ENCODE data around the gene GTPBP2. TPM values are rescaled to one million over a fixed set of nuclear protein-coding genes. Genes with fewer than 3 reads are reported as not detected.
A peak's percentile ranks its signal among the peaks of the same experiment; 100 is the strongest.

The GTPBP2 gene
- total RNA-seq, 1 experiment from 2014 or later, result 59.4 TPM

DNA sequence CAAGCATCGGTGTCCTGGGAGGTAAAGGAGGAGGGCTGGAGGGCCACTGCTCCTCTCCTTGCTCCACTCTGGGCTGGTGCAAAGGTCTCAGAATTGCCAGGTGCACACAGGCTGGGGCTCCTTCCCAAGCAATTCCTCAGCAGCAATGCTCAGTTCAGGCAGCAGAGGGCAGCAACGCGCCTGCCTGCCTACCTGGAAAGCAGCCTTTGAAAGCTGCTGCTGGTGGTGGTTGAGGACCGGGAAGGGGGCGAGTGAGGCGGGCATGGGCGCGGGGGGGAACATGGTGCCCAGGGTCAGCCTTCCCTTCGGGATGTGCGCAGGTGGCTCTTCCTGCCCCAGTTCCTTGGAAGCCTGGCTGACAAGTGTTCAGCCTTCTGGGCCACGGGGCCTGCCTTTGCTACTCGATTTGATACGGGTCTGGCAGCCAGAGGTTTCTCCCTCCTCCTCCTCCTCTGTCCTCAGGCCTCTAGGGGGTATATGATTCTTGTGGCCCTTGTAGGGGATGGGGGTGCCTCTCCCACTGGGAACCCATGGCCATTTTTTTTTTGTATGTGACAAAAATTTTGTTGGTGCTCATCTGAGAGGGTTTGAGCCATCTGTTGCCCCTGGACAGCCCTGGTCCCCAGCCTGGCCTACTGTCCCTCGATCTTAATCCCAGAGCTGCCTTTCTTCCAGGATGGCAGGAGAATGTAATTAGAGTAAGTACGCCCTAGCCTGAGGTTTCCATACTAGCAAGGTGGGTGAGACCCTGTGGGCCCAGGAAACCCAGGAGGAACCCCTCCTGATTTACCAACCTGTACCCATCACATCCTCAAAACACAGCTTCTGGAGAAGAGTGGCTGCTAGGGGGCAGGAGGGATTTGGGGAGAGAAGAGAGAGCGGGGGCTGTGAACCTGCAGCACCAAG lies 38.4 kb upstream of the GTPBP2 start:
- no peaks in the 10 kb centered on the region for H3K9me3 ChIP-seq (ENCODE audit: control insufficient read depth, insufficient read depth, low read depth, low read length)
- no peaks in the 10 kb centered on the region for H3K36me3 ChIP-seq (ENCODE audit: control insufficient read depth, insufficient read depth, low read length)
- DNase-seq (ENCODE audit: low read depth, low spot score) (no peak), ATAC-seq (peak; percentile 75)
- H3K4me3 ChIP-seq (ENCODE audit: low read depth in 2 of 2, low read length in 2 of 2), result no peak overlapping the region
- ChIA-PET CTCF (interaction anchor here (0.7 to 2.0 kb wide), 4 partner anchors 38 to 412 kb away, joined by 3 to 10 read pairs (median 4); no protein-coding TSS in a partner anchor), POLR2A (no interaction called here)
- TF ChIP-seq TCF7L2 (IDR thresholded peaks at IDR 0.05; ENCODE audit: low read depth, low read length) (no peak), POLR2AphosphoS5 (IDR thresholded peaks at IDR 0.05; ENCODE audit: low read depth, low read length) (peak; percentile 40; the same call in 1 of the 2 replicates), SIN3A (IDR thresholded peaks at IDR 0.05; ENCODE audit: borderline replicate concordance, insufficient read depth, low read depth, low read length) (no peak)
- TF ChIP-seq, protein P1, sequence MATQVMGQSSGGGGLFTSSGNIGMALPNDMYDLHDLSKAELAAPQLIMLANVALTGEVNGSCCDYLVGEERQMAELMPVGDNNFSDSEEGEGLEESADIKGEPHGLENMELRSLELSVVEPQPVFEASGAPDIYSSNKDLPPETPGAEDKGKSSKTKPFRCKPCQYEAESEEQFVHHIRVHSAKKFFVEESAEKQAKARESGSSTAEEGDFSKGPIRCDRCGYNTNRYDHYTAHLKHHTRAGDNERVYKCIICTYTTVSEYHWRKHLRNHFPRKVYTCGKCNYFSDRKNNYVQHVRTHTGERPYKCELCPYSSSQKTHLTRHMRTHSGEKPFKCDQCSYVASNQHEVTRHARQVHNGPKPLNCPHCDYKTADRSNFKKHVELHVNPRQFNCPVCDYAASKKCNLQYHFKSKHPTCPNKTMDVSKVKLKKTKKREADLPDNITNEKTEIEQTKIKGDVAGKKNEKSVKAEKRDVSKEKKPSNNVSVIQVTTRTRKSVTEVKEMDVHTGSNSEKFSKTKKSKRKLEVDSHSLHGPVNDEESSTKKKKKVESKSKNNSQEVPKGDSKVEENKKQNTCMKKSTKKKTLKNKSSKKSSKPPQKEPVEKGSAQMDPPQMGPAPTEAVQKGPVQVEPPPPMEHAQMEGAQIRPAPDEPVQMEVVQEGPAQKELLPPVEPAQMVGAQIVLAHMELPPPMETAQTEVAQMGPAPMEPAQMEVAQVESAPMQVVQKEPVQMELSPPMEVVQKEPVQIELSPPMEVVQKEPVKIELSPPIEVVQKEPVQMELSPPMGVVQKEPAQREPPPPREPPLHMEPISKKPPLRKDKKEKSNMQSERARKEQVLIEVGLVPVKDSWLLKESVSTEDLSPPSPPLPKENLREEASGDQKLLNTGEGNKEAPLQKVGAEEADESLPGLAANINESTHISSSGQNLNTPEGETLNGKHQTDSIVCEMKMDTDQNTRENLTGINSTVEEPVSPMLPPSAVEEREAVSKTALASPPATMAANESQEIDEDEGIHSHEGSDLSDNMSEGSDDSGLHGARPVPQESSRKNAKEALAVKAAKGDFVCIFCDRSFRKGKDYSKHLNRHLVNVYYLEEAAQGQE (IDR thresholded peaks at IDR 0.05; ENCODE audit: insufficient read depth in 1 of 2, low read depth in 2 of 2, low read length in 1 of 2), result no peak
- TF ChIP-seq, protein P2, sequence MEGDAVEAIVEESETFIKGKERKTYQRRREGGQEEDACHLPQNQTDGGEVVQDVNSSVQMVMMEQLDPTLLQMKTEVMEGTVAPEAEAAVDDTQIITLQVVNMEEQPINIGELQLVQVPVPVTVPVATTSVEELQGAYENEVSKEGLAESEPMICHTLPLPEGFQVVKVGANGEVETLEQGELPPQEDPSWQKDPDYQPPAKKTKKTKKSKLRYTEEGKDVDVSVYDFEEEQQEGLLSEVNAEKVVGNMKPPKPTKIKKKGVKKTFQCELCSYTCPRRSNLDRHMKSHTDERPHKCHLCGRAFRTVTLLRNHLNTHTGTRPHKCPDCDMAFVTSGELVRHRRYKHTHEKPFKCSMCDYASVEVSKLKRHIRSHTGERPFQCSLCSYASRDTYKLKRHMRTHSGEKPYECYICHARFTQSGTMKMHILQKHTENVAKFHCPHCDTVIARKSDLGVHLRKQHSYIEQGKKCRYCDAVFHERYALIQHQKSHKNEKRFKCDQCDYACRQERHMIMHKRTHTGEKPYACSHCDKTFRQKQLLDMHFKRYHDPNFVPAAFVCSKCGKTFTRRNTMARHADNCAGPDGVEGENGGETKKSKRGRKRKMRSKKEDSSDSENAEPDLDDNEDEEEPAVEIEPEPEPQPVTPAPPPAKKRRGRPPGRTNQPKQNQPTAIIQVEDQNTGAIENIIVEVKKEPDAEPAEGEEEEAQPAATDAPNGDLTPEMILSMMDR (IDR thresholded peaks at IDR 0.05), result peak; percentile 98
- BruUV-seq (replicated peaks), result no TSS peak
- no peaks in the 10 kb centered on the region for H3K27me3 ChIP-seq (ENCODE audit: control insufficient read depth, insufficient read depth, low read length)
- in situ Hi-C loops (cut with HindIII; ENCODE audit: low pct_unique_long_range_greater_than_20kb, low sequenced_read_pairs) (no loop called here), intact Hi-C loops (cut with micrococcal nuclease; ENCODE audit: unreplicated experiment) (loop anchor here (1.0 to 5.0 kb wide), 2 partner anchors 105 to 412 kb away; partner anchors contain the start of gene VEGFA)
- H3K4me1 ChIP-seq (ENCODE audit: control insufficient read depth, insufficient read depth, low read length), result peaks cover 9% of the 10 kb centered on the region
- H3K27ac ChIP-seq (ENCODE audit: low read length), result no peak overlapping the region; the same call in 1 of the 2 replicates

DNA sequence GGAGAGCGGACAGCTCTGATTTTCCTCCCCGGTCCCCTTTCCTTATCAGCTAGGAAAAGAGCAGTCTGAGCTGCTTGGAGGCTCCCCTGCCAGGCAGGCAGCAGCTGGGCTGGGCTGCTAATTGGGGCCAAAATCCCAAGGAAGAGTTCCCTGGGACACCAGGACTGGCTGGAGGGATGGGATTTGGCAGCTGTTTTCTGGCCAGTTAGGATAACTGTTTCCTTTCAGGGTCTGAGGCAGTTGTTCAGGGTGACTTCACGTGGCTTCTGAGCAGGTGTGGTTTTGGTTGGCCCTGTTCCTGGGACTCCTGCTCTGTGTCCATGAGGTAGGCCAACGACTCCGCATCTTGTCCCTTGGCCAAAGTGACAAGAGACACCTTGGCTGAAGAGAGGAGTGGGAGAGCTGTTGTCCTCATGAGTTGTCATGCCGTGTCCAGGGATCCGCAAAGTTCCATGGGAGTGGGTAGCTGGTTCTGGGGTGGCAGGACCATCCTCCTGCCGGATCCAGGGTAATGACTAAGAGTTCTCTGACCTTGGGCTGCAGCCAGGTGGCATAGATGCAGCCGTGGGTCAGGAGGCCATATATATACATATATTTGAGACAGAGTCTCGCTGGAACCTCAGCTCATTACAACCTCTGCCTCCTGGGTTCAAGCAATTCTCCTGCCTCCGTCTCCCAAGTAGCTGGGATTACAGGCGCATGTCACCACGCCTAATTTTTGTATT lies 37.3 kb upstream of the GTPBP2 start:
- in situ Hi-C loops (cut with HindIII; ENCODE audit: low pct_unique_long_range_greater_than_20kb, low sequenced_read_pairs), result no loop called here
- POLR2A ChIA-PET, result no interaction called here
- no peak for DNase-seq (ENCODE audit: low read depth, low spot score)

More for the DNA sequence above, 37.3 kb upstream of the GTPBP2 start:
- TF ChIP-seq, protein P1 (IDR thresholded peaks at IDR 0.05; ENCODE audit: insufficient read depth in 1 of 2, low read depth in 2 of 2, low read length in 1 of 2), result no peak
- TF ChIP-seq POLR2AphosphoS5 (IDR thresholded peaks at IDR 0.05; ENCODE audit: low read depth, low read length) (no peak), SIN3A (IDR thresholded peaks at IDR 0.05; ENCODE audit: borderline replicate concordance, insufficient read depth, low read depth, low read length) (no peak), TCF7L2 (IDR thresholded peaks at IDR 0.05; ENCODE audit: low read depth, low read length) (no peak)
- TF ChIP-seq, protein P2 (IDR thresholded peaks at IDR 0.05), result no peak
- CTCF ChIA-PET, result interaction anchor here (0.7 to 1.3 kb wide), 4 partner anchors 92 to 412 kb away, joined by 3 to 6 read pairs (median 4); no protein-coding TSS in a partner anchor
- no TSS peak for BruUV-seq (replicated peaks)
- Histone ChIP-seq H3K9me3 (ENCODE audit: control insufficient read depth, insufficient read depth, low read depth, low read length) (no peaks in the 10 kb centered on the region), H3K4me1 (ENCODE audit: control insufficient read depth, insufficient read depth, low read length) (peaks cover 9% of the 10 kb centered on the region), H3K27ac (ENCODE audit: low read length) (no peak overlapping the region), H3K36me3 (ENCODE audit: control insufficient read depth, insufficient read depth, low read length) (no peaks in the 10 kb centered on the region), H3K27me3 (ENCODE audit: control insufficient read depth, insufficient read depth, low read length) (no peaks in the 10 kb centered on the region), H3K4me3 (ENCODE audit: low read depth in 2 of 2, low read length in 2 of 2) (no peak overlapping the region)
- intact Hi-C loops (cut with micrococcal nuclease; ENCODE audit: unreplicated experiment), result loop anchor here (5.0 kb wide), 1 partner anchor 106 kb away; the partner anchor contains the start of gene VEGFA
- no peak for ATAC-seq
